ENCODE results near the gene SHROOM1.

- TF ChIP-seq CTCF (IDR thresholded peaks at IDR 0.05) (no peak), POLR2A (IDR thresholded peaks at IDR 0.05) (no peak)
Observed at GRCh38 chr5:132838516-132839282, 8.3 kb upstream of the SHROOM1 start.

All from esophagus squamous epithelium (tissue), 4 donors.